GM12878 (cell line): ENCODE data around the gene CCBE1. TPM values are rescaled to one million over a fixed set of nuclear protein-coding genes. Genes with fewer than 3 reads are reported as not detected.

Experiments used
- ATAC-seq: fragments of 200-7000 bp; cut with Tn5 transposase; 3 replicates; pipeline ENCODE4 v1.9.1; 2020; ENCODE audit warnings: mild to moderate bottlenecking, moderate library complexity
- BruUV-seq: library from RNA; stranded (reverse); fragments of 400-500 nt; replicated peaks from 2 replicates; lab custom pipeline; 2021; lab: Mats Ljungman, UMichigan
- CTCF ChIA-PET: fragments of 300-600 bp; sonication (Branson Sonifier 250); formaldehyde crosslinking; extraction: SDS; loops from one replicate; lab custom pipeline; 2021; ENCODE audit warnings: inconsistent platforms; lab: Yijun Ruan, JAX
- POLR2A ChIA-PET: fragments of 350-600 bp; formaldehyde crosslinking; extraction: SDS; loops from one replicate; lab custom pipeline; 2021; ENCODE audit warnings: inconsistent platforms; lab: Charles Lee
- RAD21 ChIA-PET: fragments of 300-600 bp; sonication (Branson Sonifier 250); formaldehyde crosslinking; loops from one replicate; lab custom pipeline; 2023; ENCODE audit warnings: antibody characterized with exemption; ENCODE audit not compliant: unreplicated experiment; lab: Charles Lee
- SMC1A ChIA-PET: fragments of 300-600 bp; sonication (Branson Sonifier 250); formaldehyde crosslinking; loops from one replicate; lab custom pipeline; 2023; ENCODE audit not compliant: unreplicated experiment, uncharacterized antibody; lab: Charles Lee
- DNase-seq: peaks from one replicate; pipeline ENCODE4 v3.0.0-alpha.2; 2011; ENCODE audit warnings: low read depth, low spot score
- FAIRE-seq: peaks from 3 replicates; lab custom pipeline; 2011; peaks lifted over from hg19 to GRCh38; lab: Jason Lieb, UNC
- H2AFZ ChIP-seq: 2 replicates; pipeline ENCODE4 v1.6.0; 2011; ENCODE audit warnings: low read depth, low read length, control low read depth; ENCODE audit not compliant: control insufficient read depth
- H3K27ac ChIP-seq: 2 replicates; pipeline ENCODE4 v1.5.1; 2011; ENCODE audit warnings: control low read depth; ENCODE audit not compliant: control insufficient read depth, insufficient read depth
- H3K27me3 ChIP-seq, 2 experiments: replicated peaks in 1 of 2; 2 replicates each; pipeline versions ENCODE4 v1.6.0 to v1.6.1; 2011; ENCODE audit warnings: low read length in 1 of 2; ENCODE audit not compliant: control insufficient read depth in 2 of 2, insufficient read depth in 2 of 2
- H3K36me3 ChIP-seq, 2 experiments: 2 replicates each; pipeline ENCODE4 v1.5.1; 2011; ENCODE audit warnings: low read length in 1 of 2; ENCODE audit not compliant: control insufficient read depth in 2 of 2, insufficient read depth in 2 of 2
- H3K4me1 ChIP-seq: 2 replicates; pipeline ENCODE4 v1.6.1; 2011; ENCODE audit warnings: mild to moderate bottlenecking, low read length, moderate library complexity, mixed read lengths; ENCODE audit not compliant: control insufficient read depth, insufficient read depth
- H3K4me2 ChIP-seq: 2 replicates; pipeline ENCODE4 v1.6.0; 2011; ENCODE audit warnings: control low read depth; ENCODE audit not compliant: control insufficient read depth, insufficient read depth
- H3K4me3 ChIP-seq: fragments of 200-600 bp; sonication (generic); 2 replicates; pipeline ENCODE4 v1.5.1; 2016
- H3K79me2 ChIP-seq: 2 replicates; pipeline ENCODE4 v1.6.0; 2011; ENCODE audit warnings: low read length; ENCODE audit not compliant: control insufficient read depth, insufficient read depth
- H3K9ac ChIP-seq: 2 replicates; pipeline ENCODE4 v1.8.0; 2011; ENCODE audit warnings: low read length, control low read depth, mixed read lengths; ENCODE audit not compliant: control insufficient read depth, insufficient read depth
- H3K9me3 ChIP-seq: replicated peaks from 3 replicates; pipeline ENCODE4 v1.5.1; 2011; ENCODE audit warnings: mild to moderate bottlenecking, low read length; ENCODE audit not compliant: control insufficient read depth, insufficient read depth
- H4K20me1 ChIP-seq: 2 replicates; pipeline ENCODE4 v1.6.0; 2011; ENCODE audit not compliant: control insufficient read depth, insufficient read depth
- BCL11A ChIP-seq: IDR thresholded peaks from 2 replicates; pipeline ENCODE4 v1.6.1; 2011; ENCODE audit warnings: low read depth, low read length
- CTCF ChIP-seq, 3 experiments: IDR thresholded peaks in 2 of 3; conservative IDR thresholded peaks in 1 of 3; 2 replicates each; pipeline ENCODE4 v1.5.1; 2011; ENCODE audit warnings: low read depth in 3 of 3, low read length in 3 of 3, mild to moderate bottlenecking in 3 of 3, control low read depth in 2 of 3, moderate library complexity in 2 of 3, inconsistent platforms in 1 of 3, mixed read lengths in 1 of 3; ENCODE audit not compliant: control insufficient read depth in 2 of 3, insufficient read depth in 1 of 3; ENCODE audit errors: extremely low read depth in 1 of 3
- IRF4 ChIP-seq: IDR thresholded peaks from 2 replicates; pipeline ENCODE4 v1.6.1; 2011; ENCODE audit warnings: low read depth, low read length
- NFIC ChIP-seq: IDR thresholded peaks from 2 replicates; pipeline ENCODE4 v1.6.1; 2012; ENCODE audit warnings: low read depth, mild to moderate bottlenecking, inconsistent platforms, low read length, moderate library complexity
- RELA ChIP-seq: fragments of 450-650 bp; IDR thresholded peaks from 2 replicates; pipeline ENCODE4 v1.8.0; 2014; ENCODE audit warnings: borderline replicate concordance; ENCODE audit not compliant: partially characterized antibody
- SMAD1 ChIP-seq: fragments of 450-650 bp; IDR thresholded peaks from 2 replicates; pipeline ENCODE4 v1.6.1; 2018; ENCODE audit warnings: mild to moderate bottlenecking, low read depth; ENCODE audit not compliant: partially characterized antibody
- SP1 ChIP-seq: IDR thresholded peaks from one replicate; pipeline ENCODE4 v1.6.1; 2011; ENCODE audit warnings: low read depth, low read length
- TARDBP ChIP-seq: IDR thresholded peaks from 2 replicates; pipeline ENCODE4 v1.6.1; 2016; ENCODE audit warnings: borderline replicate concordance
- YY1 ChIP-seq: IDR thresholded peaks from 2 replicates; pipeline ENCODE4 v1.6.1; 2011; ENCODE audit warnings: low read depth, mild to moderate bottlenecking, low read length
- WGBS: methylation state at CpG from one replicate; pipeline ENCODE4 v1.1.6; 2016; ENCODE audit warnings: low lambda C conversion rate; ENCODE audit not compliant: insufficient replicate concordance, insufficient coverage; ENCODE audit errors: missing lambda C conversion rate; 5-methylcytosine and 5-hydroxymethylcytosine counted together
- in situ Hi-C: fragments of 300-500 bp; cut with MboI; formaldehyde crosslinking; loops from 9 replicates; pipeline ENCODE4 v1.14.3; 2018; ENCODE audit warnings: mixed read lengths
- intact Hi-C: fragments of 100-400 bp; cut with micrococcal nuclease; formaldehyde crosslinking; loops from one replicate; pipeline ENCODE4 v1.14.2; 2022; ENCODE audit not compliant: unreplicated experiment
- polyA plus RNA-seq, 11 experiments: library from polyadenylated mRNA; depleted of rRNA in 4 of 11; unstranded in 6 of 11; stranded (reverse) in 5 of 11; fragments of >200 nt; fragmentation: Nextera tagmentation in 4 of 11; fragmentation: Illumina TruSeq in 1 of 11; extraction: Ambion mirVana in 4 of 11; extraction: Trizol in 1 of 11; gene quantifications; 1 replicate in 1 of 11; 2 replicates in 10 of 11; pipeline versions ENCODE4 v1.2.1 to v1.2.3, GENCODE V29; 2011 to 2016; ENCODE audit warnings: inconsistent platforms in 2 of 11, missing spikeins in 2 of 11, low read depth in 1 of 11
- total RNA-seq, 4 experiments: library from RNA; depleted of rRNA in 3 of 4; stranded (reverse); fragments of >200 nt in 3 of 4; fragmentation: Illumina TruSeq in 1 of 4; extraction: Trizol in 1 of 4; gene quantifications; 2 replicates each; pipeline versions ENCODE4 v1.2.1 to v1.2.3, GENCODE V29; 2013 to 2021

Gene CCBE1
- total and polyA plus RNA-seq, 10 of the 15 experiments (the other 5 are each of a cell fraction or from before 2014, with no cell fraction given), result 0.03 to 0.49 (median 0.04) TPM; not detected in 7

GRCh38 chr18:59498506-59499086 lies 198.6 kb downstream of the CCBE1 start (continued):
- TF ChIP-seq SP1 (no peak), SMAD1 (no peak), RELA (no peak), IRF4 (no peak), NFIC (no peak), BCL11A (no peak), TARDBP (no peak)
- TF ChIP-seq, all 136 proteins: peak for 0

GRCh38 chr18:59492756-59493421 lies 204.3 kb downstream of the CCBE1 start:
- DNase-seq (no peak), ATAC-seq (no peak), FAIRE-seq (no peak)
- Histone ChIP-seq H3K4me1 (no peaks in the 10 kb centered on the region), H3K9me3 (no peaks in the 10 kb centered on the region), H3K4me3 (no peak overlapping the region), H4K20me1 (no peaks in the 10 kb centered on the region), H3K27ac (no peak overlapping the region), H2AFZ (no peak overlapping the region), H3K79me2 (no peaks in the 10 kb centered on the region)
- 23% methylated on average over 4 of the region's 4 CpGs for WGBS
- intact Hi-C loops, result no loop called here
- in situ Hi-C loops, result no loop called here
- no peak for TF ChIP-seq CTCF (IDR thresholded peaks at IDR 0.05 in 2 of 3, conservative IDR thresholded peaks at IDR 0.05 in 1 of 3; ENCODE audit: control insufficient read depth in 2 of 3, extremely low read depth in 1 of 3, insufficient read depth in 1 of 3, low read depth in 3 of 3, low read length in 3 of 3)
- TF ChIP-seq YY1, result no peak
- TF ChIP-seq, all 136 proteins: peak for 0
- no peak overlapping the region for H3K4me2 ChIP-seq
- SMC1A ChIA-PET, result no interaction called here
- RAD21 ChIA-PET, result no interaction called here
- no peaks in the 10 kb centered on the region for H3K36me3 ChIP-seq
- no TSS peak for BruUV-seq
- CTCF ChIA-PET, result no interaction called here
- POLR2A ChIA-PET, result no interaction called here
- H3K9ac ChIP-seq, result no peak overlapping the region
- H3K27me3 ChIP-seq, result no peaks in the 10 kb centered on the region; a peak in 1 of 4 replicates
